Measurements from ENCODE around the gene BZW1. TPM values are rescaled to one million over a fixed set of nuclear protein-coding genes. Genes with fewer than 3 reads are reported as not detected.
A peak's percentile ranks its signal among the peaks of the same experiment; 100 is the strongest.

Gene BZW1
- total and polyA plus RNA-seq, 2 of the 4 experiments (the other 2 are of a cell fraction), result 204 to 268 TPM

GRCh38 chr2:200797242-200797770 is 14.4 kb upstream of the BZW1 start:
- no peak overlapping the region for H2BK15ac ChIP-seq (ENCODE audit: low read depth, low read length)
- no peak overlapping the region for H3K56ac ChIP-seq (ENCODE audit: extremely low read depth, insufficient read depth, low read length)
- peaks cover 5% of the 10 kb centered on the region for H3K4me1 ChIP-seq (ENCODE audit: control insufficient read depth, insufficient read depth, low read length)
- H4K8ac ChIP-seq (ENCODE audit: low read depth in 2 of 2, low read length in 2 of 2), result no peak overlapping the region
- no TSS peak for BruUV-seq (replicated peaks)
- H2AK9ac ChIP-seq (replicated peaks; ENCODE audit: low read depth, low read length, poor library complexity), result peak overlapping the region; percentile 35
- H3K23ac ChIP-seq (ENCODE audit: low read depth, low read length), result no peak overlapping the region
- no peak overlapping the region for H4K5ac ChIP-seq (ENCODE audit: low read depth, low read length)
- H2BK120ac ChIP-seq (ENCODE audit: low read depth, low read length), result no peak overlapping the region
- dilution Hi-C loops (cut with HindIII; ENCODE audit: low sequenced_read_pairs, unreplicated experiment) (no loop called here), in situ Hi-C loops (cut with MboI; ENCODE audit: low sequenced_read_pairs) (no loop called here), intact Hi-C loops (cut with micrococcal nuclease) (no loop called here)
- no peak overlapping the region for H4K91ac ChIP-seq (ENCODE audit: insufficient read depth, low read depth, low read length)
- no peaks in the 10 kb centered on the region for H3K36me3 ChIP-seq (ENCODE audit: control insufficient read depth, insufficient read depth, low read length)
- H3K79me1 ChIP-seq (ENCODE audit: low read depth in 1 of 2, low read length in 2 of 2), result no peaks in the 10 kb centered on the region
- H2BK5ac ChIP-seq (ENCODE audit: low read depth, low read length, poor library complexity, severe bottlenecking), result no peak overlapping the region
- no peak overlapping the region for H3K14ac ChIP-seq (replicated peaks; ENCODE audit: low read depth, low read length)
- no peak overlapping the region for H3K4ac ChIP-seq (ENCODE audit: low read depth, low read length)
- H4K20me1 ChIP-seq (ENCODE audit: insufficient read depth, low read length), result no peaks in the 10 kb centered on the region
- no peak overlapping the region for H3K4me3 ChIP-seq (ENCODE audit: insufficient read depth, low read depth, low read length)
- H3K9me3 ChIP-seq (ENCODE audit: control insufficient read depth, insufficient read depth, low read length), result no peaks in the 10 kb centered on the region
- no peak; the same call in 1 of the 2 replicates for ATAC-seq (ENCODE audit: low read depth)
- no peak overlapping the region for H3K9ac ChIP-seq (ENCODE audit: low read depth, low read length)
- 0 out of 2 replicates have a peak, but pooled peaks cover 4% of the 10 kb centered on the region for H3K9me1 ChIP-seq (ENCODE audit: insufficient read depth, low read length)
- no peak overlapping the region for H3K18ac ChIP-seq (ENCODE audit: low read depth, low read length)
- H3K27ac ChIP-seq (ENCODE audit: insufficient read depth, low read length), result no peak overlapping the region
- peak; percentile 26 for DNase-seq
- WGBS, 2 experiments (ENCODE audit: extremely low coverage in 2 of 2, insufficient read length in 1 of 2), result 87% methylated on average over 6 of the region's 7 CpGs; no CpG with 5 or more reads in 1 of the 2 experiments
- H2AFZ ChIP-seq (replicated peaks; ENCODE audit: low read length, poor library complexity), result no peak overlapping the region
- no peak overlapping the region for H3K4me2 ChIP-seq (ENCODE audit: low read depth, low read length)
- ChIA-PET CTCF (no interaction called here), POLR2A (ENCODE audit: unreplicated experiment) (no interaction called here)
- TF ChIP-seq MXI1 (IDR thresholded peaks at IDR 0.05; ENCODE audit: borderline replicate concordance, low read depth, low read length) (no peak), CEBPB (IDR thresholded peaks at IDR 0.05; ENCODE audit: low read depth, low read length) (peak; percentile 87), CHD1 (IDR thresholded peaks at IDR 0.05; ENCODE audit: low read depth, low read length) (no peak), MAFK (IDR thresholded peaks at IDR 0.05; ENCODE audit: low read depth, low read length) (no peak)
- no peak overlapping the region for H2AK5ac ChIP-seq (ENCODE audit: low read depth, low read length)
- H3K27me3 ChIP-seq (ENCODE audit: control insufficient read depth, insufficient read depth, low read length), result no peaks in the 10 kb centered on the region
- no peak overlapping the region for H2BK20ac ChIP-seq (ENCODE audit: low read depth, low read length)
